Keratinocyte (primary cell): ENCODE results near the gene GLIPR1. TPM values are rescaled to one million over a fixed set of nuclear protein-coding genes. Genes with fewer than 3 reads are reported as not detected.

Experiments
- DNase-seq: peaks from one replicate; pipeline ENCODE4 v3.0.0-alpha.2; 2011; ENCODE audit warnings: low read depth, missing footprints, low spot score
- FAIRE-seq: peaks from 2 replicates; lab custom pipeline; 2011; peaks lifted over from hg19 to GRCh38; lab: Jason Lieb, UNC
- H2AFZ ChIP-seq: 2 replicates; pipeline ENCODE4 v1.6.0; 2012; ENCODE audit warnings: low read length, control low read depth, inconsistent platforms; ENCODE audit not compliant: control insufficient read depth
- H3K27ac ChIP-seq: 2 replicates; pipeline ENCODE4 v1.5.1; 2011; ENCODE audit warnings: low read length; ENCODE audit not compliant: control insufficient read depth, insufficient read depth
- H3K27me3 ChIP-seq: 3 replicates; pipeline ENCODE4 v1.6.0; 2011; ENCODE audit warnings: low read length; ENCODE audit not compliant: control insufficient read depth, insufficient read depth; ENCODE audit errors: extremely low read depth
- H3K36me3 ChIP-seq, 2 experiments: 2 replicates in 1 of 2; 3 replicates in 1 of 2; pipeline ENCODE4 v1.5.1; 2011; ENCODE audit warnings: low read length in 2 of 2, mild to moderate bottlenecking in 1 of 2; ENCODE audit not compliant: control insufficient read depth in 2 of 2, insufficient read depth in 2 of 2; ENCODE audit errors: extremely low read depth in 1 of 2
- H3K4me1 ChIP-seq: 3 replicates; pipeline ENCODE4 v1.5.1; 2011; ENCODE audit warnings: low read length; ENCODE audit not compliant: control insufficient read depth, insufficient read depth; ENCODE audit errors: extremely low read depth
- H3K4me2 ChIP-seq: 3 replicates; pipeline ENCODE4 v1.6.0; 2011; ENCODE audit warnings: low read depth, low read length; ENCODE audit not compliant: control insufficient read depth, insufficient read depth; ENCODE audit errors: extremely low read depth
- H3K4me3 ChIP-seq, 3 experiments: fragments of 200-600 bp in 1 of 3; sonication (generic) in 1 of 3; 2 replicates in 2 of 3; 3 replicates in 1 of 3; pipeline ENCODE4 v1.5.1; 2011 to 2016; ENCODE audit warnings: low read length in 3 of 3, mild to moderate bottlenecking in 3 of 3, control low read depth in 2 of 3, inconsistent platforms in 1 of 3, low read depth in 1 of 3, mixed read lengths in 1 of 3, mixed run types in 1 of 3, moderate library complexity in 1 of 3; ENCODE audit not compliant: control insufficient read depth in 2 of 3, insufficient read depth in 2 of 3; ENCODE audit errors: extremely low read depth in 1 of 3
- H3K79me2 ChIP-seq: 2 replicates; pipeline ENCODE4 v1.6.0; 2012; ENCODE audit warnings: low read length; ENCODE audit not compliant: control insufficient read depth, insufficient read depth
- H3K9ac ChIP-seq: 3 replicates; pipeline ENCODE4 v1.6.0; 2011; ENCODE audit warnings: low read length; ENCODE audit not compliant: control insufficient read depth, insufficient read depth; ENCODE audit errors: extremely low read depth
- H3K9me1 ChIP-seq: 3 replicates; pipeline ENCODE4 v1.6.0; 2011; ENCODE audit warnings: low read length; ENCODE audit not compliant: control insufficient read depth, insufficient read depth; ENCODE audit errors: extremely low read depth
- H3K9me3 ChIP-seq: 2 replicates; pipeline ENCODE4 v1.5.1; 2012; ENCODE audit warnings: low read depth, low read length; ENCODE audit not compliant: control insufficient read depth
- H4K20me1 ChIP-seq: 3 replicates; pipeline ENCODE4 v1.6.0; 2011; ENCODE audit warnings: low read length; ENCODE audit not compliant: control insufficient read depth, insufficient read depth; ENCODE audit errors: extremely low read depth
- CTCF ChIP-seq, 3 experiments: IDR thresholded peaks in 1 of 3; conservative IDR thresholded peaks in 1 of 3; optimal IDR thresholded peaks in 1 of 3; 2 replicates in 2 of 3; 3 replicates in 1 of 3; pipeline versions ENCODE3 to v1.5.1; 2011; ENCODE audit warnings: low read length in 3 of 3, mild to moderate bottlenecking in 3 of 3, moderate library complexity in 2 of 3, control low read depth in 1 of 3, inconsistent platforms in 1 of 3; ENCODE audit not compliant: insufficient read depth in 2 of 3; ENCODE audit errors: extremely low read depth in 1 of 3
- EZH2 ChIP-seq: IDR thresholded peaks from one replicate; pipeline ENCODE4 v1.6.1; 2012; ENCODE audit warnings: inconsistent platforms, mild to moderate bottlenecking, low read length, moderate library complexity
- dilution Hi-C: fragments of 300-500 bp; cut with MboI; formaldehyde crosslinking; loops from one replicate; pipeline ENCODE4 v1.7.0; 2020; ENCODE audit warnings: low sequenced_read_pairs; ENCODE audit not compliant: extremely low pct_ligation_motif_present
- polyA plus RNA-seq, 5 experiments: library from polyadenylated mRNA; depleted of rRNA in 3 of 5; stranded (reverse) in 3 of 5; stranded (forward) in 1 of 5; unstranded in 1 of 5; fragments of >200 nt; gene quantifications; 1 replicate in 1 of 5; 2 replicates in 3 of 5; 3 replicates in 1 of 5; pipeline versions ENCODE4 v1.2.1 to v1.2.3, GENCODE V29; 2011 to 2012; ENCODE audit warnings: missing spikeins in 2 of 5, low read depth in 1 of 5, low replicate concordance in 1 of 5

The GLIPR1 gene
- polyA plus RNA-seq, 1 donor (not counting 4 experiments of a cell fraction or from before 2014, with no cell fraction given): 10.2 TPM

GRCh38 chr12:75460204-75460603 lies 20.4 kb upstream of the GLIPR1 start:
- Histone ChIP-seq H3K27ac (no peak overlapping the region), H3K9ac (no peak overlapping the region), H4K20me1 (no peaks in the 10 kb centered on the region), H3K4me2 (no peak overlapping the region), H3K27me3 (no peaks in the 10 kb centered on the region), H3K9me1 (no peaks in the 10 kb centered on the region), H3K9me3 (peaks cover 2% of the 10 kb centered on the region), H3K4me3 (no peak overlapping the region), H3K79me2 (no peaks in the 10 kb centered on the region), H3K36me3 (no peaks in the 10 kb centered on the region), H2AFZ (no peak overlapping the region), H3K4me1 (no peaks in the 10 kb centered on the region)
- DNase-seq (no peak), FAIRE-seq (no peak)
- dilution Hi-C loops: no loop called here
- TF ChIP-seq CTCF (optimal IDR thresholded peaks at IDR 0.05 in 1 of 3, IDR thresholded peaks at IDR 0.05 in 1 of 3, conservative IDR thresholded peaks at IDR 0.05 in 1 of 3; ENCODE audit: extremely low read depth in 1 of 3, insufficient read depth in 2 of 3, low read length in 3 of 3): no peak
- no peak for TF ChIP-seq EZH2

GRCh38 chr12:75471902-75472890 lies 8.4 kb upstream of the GLIPR1 start:
- Histone ChIP-seq H2AFZ (no peak overlapping the region), H3K9me3 (no peaks in the 10 kb centered on the region), H3K79me2 (no peaks in the 10 kb centered on the region), H3K4me3 (no peak overlapping the region), H3K9me1 (no peaks in the 10 kb centered on the region), H3K27ac (no peak overlapping the region), H3K4me1 (peaks cover 7% of the 10 kb centered on the region), H3K9ac (no peak overlapping the region), H3K27me3 (no peaks in the 10 kb centered on the region), H3K4me2 (no peak overlapping the region), H4K20me1 (no peaks in the 10 kb centered on the region), H3K36me3 (no peaks in the 10 kb centered on the region)
- DNase-seq: no peak
- dilution Hi-C loops: no loop called here
- FAIRE-seq: no peak
- no peak for TF ChIP-seq CTCF (optimal IDR thresholded peaks at IDR 0.05 in 1 of 3, IDR thresholded peaks at IDR 0.05 in 1 of 3, conservative IDR thresholded peaks at IDR 0.05 in 1 of 3; ENCODE audit: extremely low read depth in 1 of 3, insufficient read depth in 2 of 3, low read length in 3 of 3)
- no peak for TF ChIP-seq EZH2
